Right cardiac atrium (tissue), 5 donors: ENCODE measurements around the gene SIAE. TPM values are rescaled to one million over a fixed set of nuclear protein-coding genes. Genes with fewer than 3 reads are reported as not detected.

Experiments
- ATAC-seq, 2 donors: fragments of 200-7000 bp; cut with Tn5 transposase; one replicate each; pipeline versions ENCODE4 v1.8.0 to v1.9.1; 2020; ENCODE audit warnings: moderate library complexity in 2 of 2, mild to moderate bottlenecking in 1 of 2
- DNase-seq, 3 donors: peaks; one replicate each; pipeline ENCODE4 v3.0.0-alpha.2; 2020
- H3K27ac ChIP-seq: one replicate; pipeline ENCODE4 v1.5.1; 2013; ENCODE audit warnings: mild to moderate bottlenecking, low read length, control low read depth, moderate library complexity
- H3K27me3 ChIP-seq: one replicate; pipeline ENCODE4 v1.6.1; 2013; ENCODE audit not compliant: control insufficient read depth, insufficient read depth
- H3K4me1 ChIP-seq: one replicate; pipeline ENCODE4 v1.6.1; 2013; ENCODE audit warnings: low read length; ENCODE audit not compliant: control insufficient read depth, insufficient read depth
- H3K4me3 ChIP-seq: one replicate; pipeline ENCODE4 v1.5.1; 2013; ENCODE audit warnings: low read length, control low read depth
- H3K9me3 ChIP-seq: one replicate; pipeline ENCODE4 v1.6.1; 2013; ENCODE audit warnings: low read length; ENCODE audit not compliant: control insufficient read depth
- WGBS: extraction: QIAGEN DNeasy Blood & Tissue Kit; methylation state at CpG from one replicate; pipeline ENCODE4 v1.1.7; 2013; 5-methylcytosine and 5-hydroxymethylcytosine counted together
- intact Hi-C, 4 donors: fragments of 100-400 bp; cut with DNase I; formaldehyde crosslinking; loops; one replicate each; pipeline versions ENCODE4 v1.11.0 to v1.14.0; 2022 to 2023
- long read RNA-seq, 4 donors: library from polyadenylated mRNA; unstranded; transcript quantifications; one replicate each; pipeline ENCODE4 v2.0.0, GENCODE V29; 2020 to 2021
- polyA plus RNA-seq: library from polyadenylated mRNA; stranded (reverse); fragments of 200-250 nt; gene quantifications from one replicate; pipeline ENCODE4 v1.2.3, GENCODE V29; 2013
- total RNA-seq, 4 donors: library from RNA; stranded (reverse); fragmentation: NEBNext Ultra II Directional; extraction: Animal tissue kit (Norgen Biotek cat#: 25700); gene quantifications; one replicate each; pipeline ENCODE4 v1.2.1, GENCODE V29; 2021
- donor health status: healthy with polysubstance abuse.
- donor health status: DM: no; HTN: yes; CAD: no.
- donor health status: DM: no; HTN: no; CAD: no.
- donor health status: DM: no; HTN: yes; CAD: no; lungs with severe emphysema.
- donor health status: DM: yes; HTN: yes; CAD: no.

Gene SIAE
- total RNA-seq (10 to 100 TPM; 43.4 to 72.6 (median 53.9) TPM), polyA plus RNA-seq (44.6 TPM)
- long read RNA-seq, donor 1, full-length matches to known transcripts = 19 of 32 reads
- long read RNA-seq, donor 1, partial matches to known transcripts = 5 of 32 reads
- long read RNA-seq, donor 1, other reads (novel, unspliced or antisense) = 8 of 32 reads
- long read RNA-seq, donor 2, full-length matches to known transcripts = 25 of 34 reads
- long read RNA-seq, donor 2, partial matches to known transcripts = 1 of 34 reads
- long read RNA-seq, donor 2, other reads (novel, unspliced or antisense) = 8 of 34 reads
- long read RNA-seq, donor 3, full-length matches to known transcripts = 46 of 67 reads
- long read RNA-seq, donor 3, partial matches to known transcripts = 10 of 67 reads
- long read RNA-seq, donor 3, other reads (novel, unspliced or antisense) = 11 of 67 reads
- long read RNA-seq, donor 4, full-length matches to known transcripts = 34 of 44 reads
- long read RNA-seq, donor 4, partial matches to known transcripts = 8 of 44 reads
- long read RNA-seq, donor 4, other reads (novel, unspliced or antisense) = 2 of 44 reads

DNA sequence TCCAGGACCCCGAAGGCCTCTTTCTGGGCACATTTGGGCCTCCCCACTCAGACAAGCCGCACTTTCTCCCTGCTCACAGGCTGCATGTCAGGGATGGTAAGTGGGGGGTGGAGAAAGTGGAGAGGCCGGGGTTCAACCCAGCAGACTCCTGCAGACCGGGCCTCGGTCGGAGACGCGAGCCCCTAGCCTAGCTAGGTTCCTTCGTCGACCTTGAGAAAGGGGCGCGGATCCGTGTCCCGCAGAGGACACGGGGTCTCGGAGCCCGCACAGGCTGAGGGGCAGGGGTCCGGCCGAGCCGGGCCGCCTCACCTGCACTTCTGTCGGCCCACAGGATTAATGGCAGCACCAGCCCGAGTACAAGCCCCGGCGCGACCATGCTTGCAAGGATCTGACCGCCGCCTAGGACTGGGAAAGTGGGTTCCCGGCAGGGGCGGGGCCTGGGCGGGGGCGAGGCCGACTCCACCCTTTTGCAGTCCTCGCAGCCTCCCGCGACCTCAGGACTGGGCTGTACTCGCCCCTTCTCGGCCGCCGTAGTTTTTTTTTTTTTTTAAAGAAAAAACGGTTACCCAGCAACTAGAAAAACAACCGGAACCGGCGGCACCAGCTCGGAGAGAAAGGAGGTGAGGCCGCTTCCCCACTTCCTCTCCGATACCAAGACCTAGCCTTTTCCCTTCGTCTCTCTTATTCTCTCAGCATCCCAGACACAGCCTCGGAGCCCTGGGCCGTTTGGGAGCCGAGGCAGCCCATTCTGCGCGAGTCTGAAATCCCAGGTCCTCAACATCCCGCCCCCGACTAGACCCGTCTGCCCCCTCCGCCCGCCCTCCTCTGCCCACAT, at the start of gene SIAE, which contains the start of gene SPA17:
TSS of gene SIAE (minus strand) at position 407 of the 835 bp plus-strand sequence. CDS start at position 376, 31 bp downstream.
TSS of gene SPA17 (plus strand) at position 572 of the 835 bp plus-strand sequence. CDS start 1,361 bp downstream, outside the sequence.
- intact Hi-C loops = loop anchor here in 3 of 4 donors (5.0 kb wide), 2 partner anchors 89 to 164 kb away; partner anchors contain the start of gene ESAM (in 2 of the 3)
- DNase-seq (peak; percentile 95 to 98 (median 98)), ATAC-seq (peak; percentile 98 to 99)
- Histone ChIP-seq H3K4me3 (peak within 1 kb of the TSS; percentile 64), H3K27me3 (no peaks in the 10 kb centered on the region), H3K9me3 (no peaks in the 10 kb centered on the region), H3K4me1 (peaks cover 4% of the 10 kb centered on the region), H3K27ac (peak within 1 kb of the TSS; percentile 92)
- under 1% methylated on average over 58 of the region's 58 CpGs for WGBS

DNA sequence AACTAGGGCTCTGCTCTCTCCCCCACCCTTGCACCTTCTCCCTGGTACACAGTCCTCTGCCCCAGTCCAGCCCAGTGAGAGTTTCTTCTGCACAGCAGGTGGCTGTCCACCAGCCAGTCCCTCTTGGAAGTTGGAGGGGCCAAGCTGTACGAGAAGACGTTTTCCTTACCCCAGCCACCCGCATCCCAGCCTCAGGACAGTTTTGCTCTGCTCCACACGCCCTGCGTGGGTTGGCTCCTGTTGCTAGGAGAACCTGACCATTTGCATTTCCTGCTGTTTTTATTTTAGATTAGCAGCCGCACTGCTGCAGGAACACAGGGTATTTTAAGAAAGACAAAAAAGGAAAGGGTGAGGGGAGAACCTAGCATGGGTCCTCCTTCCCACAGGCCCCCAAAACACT, 48.6 kb upstream of the SIAE start:
- intact Hi-C loops = no loop called here
- Histone ChIP-seq H3K27me3 (no peaks in the 10 kb centered on the region), H3K9me3 (no peaks in the 10 kb centered on the region), H3K4me3 (no peak overlapping the region), H3K27ac (no peak overlapping the region), H3K4me1 (peaks cover 5% of the 10 kb centered on the region)
- WGBS = 34% methylated on average over 6 of the region's 6 CpGs
- DNase-seq (peak in 1 of 3 donors; percentile 47), ATAC-seq (no peak)

- Histone ChIP-seq H3K9me3 (no peaks in the 10 kb centered on the region), H3K4me1 (no peaks in the 10 kb centered on the region), H3K27ac (no peak overlapping the region), H3K4me3 (no peak overlapping the region), H3K27me3 (no peaks in the 10 kb centered on the region)
- DNase-seq (no peak), ATAC-seq (no peak)
- intact Hi-C loops = no loop called here
- WGBS = 62% methylated on average over 2 of the region's 2 CpGs
Measured at GRCh38 chr11:124719534-124719933, 46.0 kb upstream of the SIAE start.

DNA sequence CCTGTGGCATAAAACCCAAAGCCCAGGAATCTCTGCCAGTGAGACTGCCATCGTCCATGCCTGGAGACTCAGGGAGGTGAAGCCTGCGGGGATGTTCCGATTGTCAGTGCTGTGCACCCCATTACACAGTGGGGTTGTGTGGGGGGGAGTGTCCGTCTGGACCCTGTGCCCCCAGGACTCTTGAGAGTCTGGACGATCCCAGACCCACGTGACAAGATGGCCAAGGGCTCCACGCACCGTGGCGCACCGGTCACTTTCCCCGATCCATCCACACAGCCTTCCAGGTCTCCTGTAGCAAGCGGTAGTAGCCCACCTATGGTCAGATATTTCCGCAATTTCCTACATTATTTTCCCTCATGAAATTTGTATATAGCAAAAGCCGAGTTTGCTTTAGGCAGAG, 45.3 kb upstream of the SIAE start:
- peak in 1 of 2 donors; percentile 23 for ATAC-seq
- no peaks in the 10 kb centered on the region for H3K27me3 ChIP-seq
- H3K9me3 ChIP-seq = no peaks in the 10 kb centered on the region
- WGBS = 48% methylated on average over 14 of the region's 14 CpGs
- no peaks in the 10 kb centered on the region for H3K4me1 ChIP-seq
- intact Hi-C loops = no loop called here
- no peak overlapping the region for H3K4me3 ChIP-seq
- H3K27ac ChIP-seq = no peak overlapping the region
- no peak for DNase-seq

- H3K27me3 ChIP-seq = no peaks in the 10 kb centered on the region
- peak; percentile 33 to 82 (median 66) for DNase-seq
- intact Hi-C loops = no loop called here
- no peaks in the 10 kb centered on the region for H3K9me3 ChIP-seq
- WGBS = under 1% methylated on average over 45 of the region's 45 CpGs
- H3K27ac ChIP-seq = peak overlapping the region; percentile 44
- H3K4me3 ChIP-seq = peak overlapping the region; percentile 19
- ATAC-seq = peak; percentile 56 to 71
- H3K4me1 ChIP-seq = no peaks in the 10 kb centered on the region
Measured at GRCh38 chr11:124717786-124718651, 44.5 kb upstream of the SIAE start.

- no peak for DNase-seq
- no peaks in the 10 kb centered on the region for H3K9me3 ChIP-seq
- H3K4me1 ChIP-seq = no peaks in the 10 kb centered on the region
- peak overlapping the region; percentile 19 for H3K4me3 ChIP-seq
- WGBS = 23% methylated on average over 7 of the region's 7 CpGs
- H3K27me3 ChIP-seq = no peaks in the 10 kb centered on the region
- intact Hi-C loops = no loop called here
- peak; percentile 67 to 91 for ATAC-seq
- peak overlapping the region; percentile 44 for H3K27ac ChIP-seq
Measured at GRCh38 chr11:124717421-124717785, 43.9 kb upstream of the SIAE start.

DNA sequence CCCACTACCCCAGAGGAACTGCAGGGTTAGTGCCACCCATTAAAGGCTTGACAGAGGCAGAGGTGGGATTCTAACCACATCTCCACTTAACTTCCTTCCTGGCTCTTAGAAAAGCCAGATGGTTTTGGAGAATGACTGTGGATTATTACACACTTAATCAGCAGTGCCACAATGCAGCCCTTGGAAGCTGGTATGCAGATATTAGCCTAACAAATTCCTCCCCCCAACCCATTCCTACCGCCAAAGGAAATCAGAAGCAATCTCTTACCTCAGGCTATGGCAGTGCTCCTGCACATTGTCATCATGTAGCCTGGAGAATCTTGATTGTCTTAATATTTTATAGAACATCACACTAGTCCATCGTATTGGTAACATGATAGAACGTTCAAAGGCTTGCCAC, 43.1 kb upstream of the SIAE start:
- Histone ChIP-seq H3K27me3 (no peaks in the 10 kb centered on the region), H3K27ac (no peak overlapping the region), H3K4me3 (no peak overlapping the region), H3K9me3 (no peaks in the 10 kb centered on the region), H3K4me1 (no peaks in the 10 kb centered on the region)
- DNase-seq (no peak), ATAC-seq (no peak)
- intact Hi-C loops = no loop called here
- WGBS = 57% methylated on average over 3 of the region's 3 CpGs

DNA sequence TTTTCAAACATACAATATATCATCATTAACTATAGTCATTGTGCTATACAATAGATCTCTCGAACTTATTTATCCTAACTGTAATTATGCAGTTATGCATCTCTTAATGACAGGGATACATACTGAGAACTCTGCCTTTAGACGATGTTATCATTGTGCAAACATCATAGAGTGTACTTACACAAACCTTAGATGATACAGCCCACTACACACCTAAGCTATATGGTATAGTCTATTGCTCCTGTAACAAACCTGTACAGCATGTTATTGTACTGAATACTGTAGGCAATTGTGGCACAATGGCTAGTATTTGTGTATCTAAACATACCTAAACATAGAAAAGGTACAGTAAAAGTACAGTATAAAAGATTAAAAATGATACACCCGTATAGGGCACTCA, 38.9 kb upstream of the SIAE start:
- H3K9me3 ChIP-seq = no peaks in the 10 kb centered on the region
- H3K27me3 ChIP-seq = no peaks in the 10 kb centered on the region
- ATAC-seq = no peak
- H3K4me1 ChIP-seq = no peaks in the 10 kb centered on the region
- H3K4me3 ChIP-seq = no peak overlapping the region
- intact Hi-C loops = no loop called here
- 74% methylated on average over 3 of the region's 3 CpGs for WGBS
- no peak overlapping the region for H3K27ac ChIP-seq
- DNase-seq = no peak

DNA sequence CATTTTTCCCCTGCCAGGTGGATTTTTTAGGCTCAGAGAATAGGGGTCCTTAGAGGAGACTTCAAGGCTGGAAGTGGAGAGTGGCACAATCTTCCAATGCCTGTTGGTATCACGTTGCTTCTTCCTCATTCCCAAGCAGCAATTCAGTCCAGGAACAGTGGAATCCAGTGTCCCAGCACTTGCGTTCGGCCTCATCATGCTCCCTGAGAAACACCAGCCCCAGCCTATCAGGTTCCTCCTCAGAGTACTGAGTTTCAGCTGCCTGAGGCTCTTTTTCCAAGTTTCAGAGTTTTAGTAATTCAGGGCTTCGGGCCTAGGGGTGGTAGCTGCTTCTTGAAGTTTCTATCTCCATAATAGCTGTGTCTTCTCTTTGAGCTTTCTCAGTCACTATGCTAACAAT, 34.3 kb upstream of the SIAE start:
- Histone ChIP-seq H3K4me3 (no peak overlapping the region), H3K9me3 (no peaks in the 10 kb centered on the region), H3K27me3 (no peaks in the 10 kb centered on the region), H3K27ac (no peak overlapping the region), H3K4me1 (no peaks in the 10 kb centered on the region)
- WGBS = 92% methylated on average over 4 of the region's 4 CpGs
- ATAC-seq = no peak
- intact Hi-C loops = no loop called here
- DNase-seq = no peak

DNA sequence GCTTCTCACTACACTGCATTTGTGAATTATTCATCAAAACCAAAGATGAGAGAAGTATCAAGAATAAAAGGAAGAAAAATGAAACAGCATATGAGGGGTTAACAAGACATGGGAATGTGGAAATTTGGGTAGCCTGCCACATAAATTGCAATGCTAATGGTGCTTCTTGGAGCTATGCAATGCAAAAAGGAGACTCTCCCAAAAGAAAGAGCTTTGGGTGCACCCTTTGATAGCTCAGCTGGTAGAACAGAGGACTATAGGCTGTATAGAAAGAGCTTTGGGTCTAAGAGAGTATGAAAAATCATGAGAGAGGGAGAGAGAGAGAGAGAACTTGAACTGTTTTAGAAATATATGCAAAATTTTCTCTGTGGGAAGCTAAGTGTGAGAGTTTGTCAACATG, 26.5 kb upstream of the SIAE start:
- DNase-seq (no peak), ATAC-seq (no peak)
- Histone ChIP-seq H3K27ac (no peak overlapping the region), H3K4me1 (no peaks in the 10 kb centered on the region), H3K4me3 (no peak overlapping the region), H3K27me3 (no peaks in the 10 kb centered on the region), H3K9me3 (no peaks in the 10 kb centered on the region)
- intact Hi-C loops = no loop called here
